RPMI7951 (cell line): ENCODE results near the gene PDZRN3. TPM values are rescaled to one million over a fixed set of nuclear protein-coding genes. Genes with fewer than 3 reads are reported as not detected.
"Not testable (repeated sequence)": the region's sequence is repeated elsewhere in the genome, so short reads cannot be mapped to it uniquely, and the experiment has no call there.

Source experiments
- DNase-seq: peaks from one replicate; pipeline ENCODE4 v3.0.0-alpha.2; 2012; ENCODE audit warnings: low read depth
- total RNA-seq: library from RNA; depleted of rRNA; stranded (reverse); fragments of >200 nt; shearing (Covaris generic); gene quantifications from 2 replicates; pipeline ENCODE4 v1.2.3, GENCODE V29; 2014

PDZRN3 gene
- total RNA-seq, 1 experiment from 2014 or later: 3.8 TPM

DNA sequence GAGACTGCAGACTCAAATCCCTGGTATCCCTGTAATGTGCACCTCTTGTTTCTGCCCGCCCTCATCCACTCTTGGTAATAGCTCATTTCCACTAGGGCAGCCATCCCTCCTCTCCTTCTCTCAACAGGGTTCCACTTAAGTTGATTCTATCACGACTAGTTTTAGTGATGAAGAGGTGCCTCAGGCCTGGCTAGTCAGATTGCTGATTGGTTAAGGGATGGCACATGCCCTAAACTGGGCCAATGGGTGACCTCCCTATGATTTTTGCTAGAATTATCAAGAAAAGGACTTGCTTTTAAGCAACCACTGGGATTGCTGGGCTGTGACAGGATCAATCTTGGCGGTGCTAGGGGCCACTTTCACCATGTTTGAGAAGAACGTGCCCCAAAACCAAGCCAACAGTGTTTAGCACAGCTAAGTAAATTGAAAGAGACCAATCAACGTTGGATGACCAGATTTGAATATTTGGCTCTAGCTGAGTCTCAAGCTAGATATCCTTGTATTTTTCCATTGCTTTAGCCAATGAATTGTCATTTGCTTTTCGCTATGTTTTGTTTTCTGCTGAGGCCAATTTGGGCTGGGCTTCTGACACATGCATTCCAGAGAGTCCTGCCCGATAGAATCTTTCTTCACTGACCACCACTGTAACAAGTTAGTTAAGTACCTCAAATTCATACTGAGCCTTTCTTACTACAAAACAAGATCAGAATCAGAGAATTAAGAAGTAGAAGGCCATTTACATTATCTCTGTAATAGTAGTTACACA is 131.0 kb downstream of the PDZRN3 start:
- DNase-seq: no peak

- DNase-seq: no peak
These were observed 132.6 kb downstream of the PDZRN3 start for GRCh38 chr3:73492186-73492585.

GRCh38 chr3:73491287-73491662 is 133.5 kb downstream of the PDZRN3 start:
- DNase-seq: no peak

- DNase-seq: no peak
These were observed 134.1 kb downstream of the PDZRN3 start for GRCh38 chr3:73490453-73491286.

DNA sequence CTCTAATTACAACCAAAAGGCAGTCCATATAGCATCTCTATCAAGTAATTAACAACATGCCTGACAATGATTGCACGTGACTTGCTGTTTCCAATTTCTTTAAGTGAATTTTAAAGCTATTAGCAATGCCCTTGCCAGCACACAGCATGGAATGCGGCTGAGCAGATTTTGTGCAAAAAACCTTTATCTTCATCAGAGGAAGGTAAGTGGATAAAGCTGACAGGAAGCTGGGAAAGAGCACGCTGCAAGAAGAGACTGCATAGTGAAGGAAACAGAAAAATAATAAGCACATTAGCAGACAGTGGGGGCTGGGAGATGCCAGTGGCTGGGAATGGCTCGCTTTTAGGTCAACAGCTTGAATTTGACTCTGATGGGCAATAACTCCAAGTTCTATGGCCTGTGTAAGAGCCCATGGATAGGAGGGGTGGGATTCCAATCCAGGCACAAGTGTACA is 138.8 kb downstream of the PDZRN3 start:
- DNase-seq: no peak

DNA sequence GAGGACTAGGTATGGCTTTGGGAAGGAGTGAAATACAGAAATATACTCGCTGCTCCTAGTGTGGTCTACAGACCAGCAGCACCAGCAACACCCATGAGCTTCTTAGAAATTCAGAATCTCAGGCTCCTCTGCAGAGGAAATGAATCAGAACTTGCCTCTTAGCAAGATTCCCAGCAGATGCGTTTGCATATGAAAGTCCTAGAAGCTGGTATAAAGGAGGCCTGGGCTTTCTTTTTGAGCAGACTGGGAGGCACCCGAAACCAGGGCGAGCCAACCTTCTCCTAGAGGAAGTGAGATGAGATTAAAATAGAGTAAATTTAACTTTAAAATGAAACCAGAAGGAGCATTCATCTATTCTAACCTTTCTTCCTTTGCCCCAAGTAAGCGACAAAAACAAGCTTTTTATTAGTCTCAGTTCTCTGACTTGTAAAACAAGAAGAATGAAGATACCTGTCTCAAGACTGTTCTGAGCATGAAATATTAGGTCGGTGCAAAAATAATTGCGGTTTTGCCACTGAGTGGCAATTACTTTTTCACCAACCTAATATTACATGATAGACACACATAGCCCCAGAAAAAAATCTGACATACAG is 140.0 kb downstream of the PDZRN3 start:
- no peak for DNase-seq

DNA sequence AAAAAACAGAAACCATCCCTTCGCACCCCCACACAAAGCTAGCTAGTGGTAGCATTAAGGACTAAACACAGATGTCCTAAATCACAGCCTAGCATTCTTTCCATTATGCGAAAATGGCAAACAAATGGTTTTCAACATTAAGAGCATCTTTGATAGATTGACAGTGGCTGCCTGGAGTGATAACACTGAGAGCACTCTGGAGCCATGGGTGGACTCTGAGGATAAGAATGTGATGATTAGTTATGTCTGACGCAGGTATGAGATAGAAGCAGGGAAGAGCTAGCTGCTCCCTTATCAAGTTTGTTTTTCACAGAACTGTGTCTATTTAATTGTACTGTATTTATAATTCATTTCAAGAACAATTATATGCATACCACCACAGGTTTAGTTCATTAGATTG is 142.9 kb downstream of the PDZRN3 start:
- no peak for DNase-seq

DNA sequence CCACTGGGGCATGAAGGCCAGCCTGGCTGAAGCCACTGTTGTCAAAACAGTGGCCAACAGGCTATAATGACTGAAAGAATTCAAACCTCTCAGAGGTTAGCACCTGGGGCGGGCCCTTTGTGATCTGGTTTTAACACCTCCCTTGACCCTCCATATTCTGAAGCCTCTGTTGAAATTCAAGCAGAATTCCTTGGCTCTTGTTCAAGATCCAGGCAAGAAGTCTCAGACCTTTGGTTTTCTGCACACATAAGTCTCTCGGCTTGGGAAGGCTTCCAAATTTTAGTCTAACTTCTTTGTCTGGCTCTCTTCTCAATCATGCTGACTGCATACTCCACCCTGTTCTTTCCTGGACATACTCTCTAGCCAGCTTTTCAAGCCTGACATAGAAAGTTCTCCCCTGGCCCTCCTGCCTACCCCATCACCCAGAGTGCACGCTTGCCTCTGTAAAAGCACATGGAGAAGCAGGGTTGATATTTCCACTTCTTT is 144.5 kb downstream of the PDZRN3 start:
- no peak for DNase-seq

DNA sequence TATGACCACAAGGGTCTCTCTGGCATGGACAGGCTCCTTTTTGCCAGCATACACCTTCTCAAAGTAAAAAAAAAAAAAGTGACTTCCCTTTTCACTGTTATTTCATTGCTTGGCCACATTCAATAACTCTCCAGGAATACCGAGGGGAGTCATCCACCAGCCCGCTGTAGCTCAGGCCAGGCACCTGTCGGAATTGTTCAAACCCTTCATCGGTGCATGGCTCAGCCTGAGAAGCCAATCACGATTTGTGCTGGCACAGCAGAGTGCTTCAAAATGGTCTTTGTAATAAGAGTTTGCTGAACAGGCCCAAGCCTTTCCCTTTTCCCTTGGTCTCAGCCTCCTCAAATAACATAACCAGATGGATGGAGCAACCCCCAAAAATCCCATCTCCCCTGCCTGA is 145.4 kb downstream of the PDZRN3 start:
- no peak for DNase-seq

GRCh38 chr3:73478858-73479257 is 145.9 kb downstream of the PDZRN3 start:
- no peak for DNase-seq

DNA sequence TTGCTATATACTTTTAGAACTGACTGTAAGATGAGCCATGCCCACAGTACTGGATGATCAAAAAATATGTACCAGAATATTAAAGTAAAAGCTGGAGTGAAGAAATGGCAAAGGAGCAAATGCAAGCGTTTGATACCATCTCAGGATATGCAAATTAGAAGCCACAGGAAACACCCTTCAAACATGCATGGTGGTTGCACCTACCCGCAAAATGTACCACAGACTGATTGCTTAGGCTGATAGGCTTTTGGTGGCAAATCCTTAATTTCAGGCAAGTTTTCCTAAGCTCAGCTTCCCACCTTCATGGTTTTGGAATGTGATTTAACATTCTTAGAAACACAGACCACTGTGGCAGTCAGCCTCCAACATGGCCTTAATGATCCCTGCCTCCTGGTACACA is 149.0 kb downstream of the PDZRN3 start:
- no peak for DNase-seq

DNA sequence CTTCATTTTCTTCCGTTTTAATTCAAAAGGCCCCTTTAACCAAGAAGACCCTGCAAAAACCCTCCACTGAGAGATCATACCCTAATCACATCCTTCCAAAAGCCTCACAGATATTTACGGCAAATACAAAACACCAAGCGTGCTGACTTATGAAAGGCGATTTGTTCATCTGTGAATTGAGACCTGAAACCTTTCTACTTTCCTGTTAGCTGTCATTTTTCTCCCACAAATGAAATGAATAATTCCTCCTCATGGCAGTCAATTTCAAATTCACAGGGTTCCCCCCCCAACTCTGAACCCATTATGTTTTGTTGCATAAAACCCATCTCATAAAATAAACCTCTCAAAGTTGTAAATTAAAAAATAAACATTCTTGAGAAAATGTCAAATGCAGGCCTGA is 149.6 kb downstream of the PDZRN3 start:
- DNase-seq: no peak

- no peak for DNase-seq
These were observed 150.1 kb downstream of the PDZRN3 start for GRCh38 chr3:73474619-73475018.

- no peak for DNase-seq
These were observed 150.8 kb downstream of the PDZRN3 start for GRCh38 chr3:73473898-73474416.

- no peak for DNase-seq
These were observed 151.4 kb downstream of the PDZRN3 start for GRCh38 chr3:73473181-73473897.

GRCh38 chr3:73471986-73472787 is 152.6 kb downstream of the PDZRN3 start:
- no peak for DNase-seq

- DNase-seq: no peak
These were observed 153.9 kb downstream of the PDZRN3 start for GRCh38 chr3:73470860-73471259.

DNA sequence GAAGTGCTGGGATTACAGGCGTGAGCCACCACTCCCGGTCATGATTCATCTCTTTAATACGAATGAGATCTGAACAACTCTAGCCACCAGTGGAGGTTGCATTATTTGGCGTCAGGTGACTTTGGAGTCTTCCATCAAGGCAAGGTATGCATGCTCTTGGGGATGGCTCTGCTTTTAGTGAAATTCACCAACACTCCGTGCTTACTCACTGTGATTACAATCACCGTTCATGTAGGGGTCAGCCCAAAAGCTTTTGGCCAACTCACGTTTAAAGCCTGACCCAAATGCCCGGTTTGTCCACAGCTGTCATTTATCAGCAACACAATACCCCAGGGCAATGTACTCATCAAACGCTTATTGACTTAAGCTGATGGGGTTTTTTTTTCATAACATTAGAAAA is 155.4 kb downstream of the PDZRN3 start:
- DNase-seq: no peak

DNA sequence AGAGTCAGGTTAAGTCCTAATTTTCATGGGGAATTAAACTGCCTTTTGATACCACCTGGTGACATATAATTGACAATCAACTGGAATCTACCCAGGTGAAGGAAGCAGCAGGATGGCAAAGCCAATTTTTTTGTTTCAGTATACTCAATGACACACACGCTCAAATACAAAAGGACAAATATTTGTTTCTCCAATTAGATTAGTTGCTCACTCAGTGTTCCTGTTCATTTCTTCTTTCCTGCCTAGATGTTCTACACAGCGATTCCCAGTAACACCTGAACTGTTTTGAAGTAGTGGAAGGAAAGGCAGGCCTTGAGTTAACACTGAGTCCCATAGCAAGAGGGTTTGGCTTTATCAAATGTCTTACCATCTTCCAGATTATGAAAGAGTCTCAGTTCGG is 157.5 kb downstream of the PDZRN3 start:
- no peak for DNase-seq

DNA sequence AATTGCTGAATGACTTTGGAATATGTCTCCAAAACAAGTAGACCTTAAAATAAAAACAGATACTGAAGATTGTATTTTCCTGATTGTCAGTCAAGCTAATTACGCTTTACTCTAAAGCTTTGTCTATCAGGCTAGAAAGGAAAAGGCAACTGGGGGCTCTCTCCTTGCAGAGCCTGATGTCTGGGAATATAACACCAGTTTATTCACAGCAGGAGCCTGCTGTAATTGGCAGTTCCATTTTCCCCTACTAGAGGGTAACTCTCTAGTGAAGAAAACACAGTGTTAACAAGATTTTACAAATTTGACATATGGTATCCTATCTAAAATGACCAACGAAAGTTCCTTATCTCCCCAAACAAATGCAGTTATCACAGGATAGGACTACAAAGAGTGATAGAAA is 158.8 kb downstream of the PDZRN3 start:
- DNase-seq: no peak

- not testable (repeated sequence) for DNase-seq
These were observed 160.6 kb downstream of the PDZRN3 start for GRCh38 chr3:73464126-73464525.
